ENCODE measurements around the gene CPNE7.

- TF ChIP-seq CTCF (IDR thresholded peaks at IDR 0.05; ENCODE audit: low read depth, low read length, missing input control) = no peak
- TF ChIP-seq SP1 (IDR thresholded peaks at IDR 0.05) = no peak
- peak in 1 of 2 donors; percentile 11 for TF ChIP-seq RAD21 (IDR thresholded peaks at IDR 0.05)
- TF ChIP-seq REST (IDR thresholded peaks at IDR 0.05) = no peak
- TF ChIP-seq GABPA (IDR thresholded peaks at IDR 0.05 in 1 of 2, conservative IDR thresholded peaks at IDR 0.05 in 1 of 2) = no peak
- TF ChIP-seq JUND (IDR thresholded peaks at IDR 0.05) = no peak
- TF ChIP-seq MAX (IDR thresholded peaks at IDR 0.05) = no peak
- no peak for TF ChIP-seq TAF1 (conservative IDR thresholded peaks at IDR 0.05)
- TF ChIP-seq YY1 (IDR thresholded peaks at IDR 0.05) = no peak
- no peak for TF ChIP-seq RXRA (IDR thresholded peaks at IDR 0.05)
- no peak for TF ChIP-seq ZBTB33 (IDR thresholded peaks at IDR 0.05)
- no peak for TF ChIP-seq NR2F2 (IDR thresholded peaks at IDR 0.05)
- no peak for TF ChIP-seq ATF3 (IDR thresholded peaks at IDR 0.05)
- no peak for TF ChIP-seq HNF4G (IDR thresholded peaks at IDR 0.05)
These were observed 41.3 kb upstream of the CPNE7 start for GRCh38 chr16:89534252-89534756.
